ENCODE data around the gene WDFY3. TPM values are rescaled to one million over a fixed set of nuclear protein-coding genes. Genes with fewer than 3 reads are reported as not detected.

Gene WDFY3
- total RNA-seq, 3 donors from 2014 or later = 119 to 156 (median 125) TPM

DNA sequence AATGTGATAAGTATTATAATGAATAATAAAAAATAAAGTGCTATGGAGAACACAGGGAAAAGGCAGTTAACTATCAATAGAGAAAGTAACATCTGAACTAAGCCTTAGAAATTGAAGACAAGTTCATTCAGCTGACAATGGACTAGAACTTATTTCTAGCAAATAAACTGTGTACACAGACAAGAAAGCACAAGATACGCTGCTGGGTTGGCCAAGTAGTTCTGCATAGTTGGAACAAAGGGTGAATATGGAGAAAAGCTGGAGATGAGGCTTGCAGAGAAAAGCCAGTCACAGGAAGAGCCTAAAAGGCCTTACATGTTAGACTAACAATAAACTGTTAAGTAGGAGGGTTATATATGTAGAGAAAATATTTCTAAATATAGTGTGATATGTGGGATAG, 71.2 kb downstream of the WDFY3 start:
- TF ChIP-seq POLR2A (IDR thresholded peaks at IDR 0.05) = no peak
- TF ChIP-seq POLR2AphosphoS5 (IDR thresholded peaks at IDR 0.05) = no peak
- TF ChIP-seq CTCF (IDR thresholded peaks at IDR 0.05) = no peak
- intact Hi-C loops (cut with DNase I; ENCODE audit: low total_unique reads) = no loop called here
- Histone ChIP-seq H3K27ac (no peak overlapping the region), H3K36me3 (no peaks in the 10 kb centered on the region), H3K27me3 (no peaks in the 10 kb centered on the region), H3K4me3 (no peak overlapping the region), H3K9me3 (no peaks in the 10 kb centered on the region), H3K4me1 (no peaks in the 10 kb centered on the region)
- no peak for DNase-seq (ENCODE audit: low spot score in 2 of 2)

DNA sequence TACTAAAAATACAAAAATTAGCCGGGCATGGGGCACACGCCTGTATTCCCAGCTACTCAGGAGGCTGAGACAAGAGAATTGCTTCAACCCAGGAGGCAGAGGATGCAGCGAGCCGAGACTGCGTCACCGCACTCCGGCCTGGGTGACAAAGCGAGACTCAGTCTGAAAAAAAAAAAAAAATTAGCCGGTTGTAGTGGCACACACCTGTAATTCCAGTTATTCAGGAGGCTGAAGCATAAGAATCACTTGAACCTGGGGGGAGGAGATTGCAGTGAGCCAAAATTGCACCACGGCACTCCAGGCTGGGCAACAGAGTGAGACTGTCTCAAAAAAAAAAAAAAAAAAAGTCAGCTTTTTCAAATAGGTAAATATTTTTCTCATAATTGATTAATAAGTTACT, 71.9 kb downstream of the WDFY3 start:
- no peak for TF ChIP-seq CTCF (IDR thresholded peaks at IDR 0.05)
- TF ChIP-seq POLR2A (IDR thresholded peaks at IDR 0.05) = no peak
- TF ChIP-seq POLR2AphosphoS5 (IDR thresholded peaks at IDR 0.05) = no peak
- Histone ChIP-seq H3K9me3 (no peaks in the 10 kb centered on the region), H3K4me3 (no peak overlapping the region), H3K27me3 (no peaks in the 10 kb centered on the region), H3K36me3 (no peaks in the 10 kb centered on the region), H3K4me1 (no peaks in the 10 kb centered on the region), H3K27ac (no peak overlapping the region)
- DNase-seq (ENCODE audit: low spot score in 2 of 2) = no peak
- intact Hi-C loops (cut with DNase I; ENCODE audit: low total_unique reads) = no loop called here

DNA sequence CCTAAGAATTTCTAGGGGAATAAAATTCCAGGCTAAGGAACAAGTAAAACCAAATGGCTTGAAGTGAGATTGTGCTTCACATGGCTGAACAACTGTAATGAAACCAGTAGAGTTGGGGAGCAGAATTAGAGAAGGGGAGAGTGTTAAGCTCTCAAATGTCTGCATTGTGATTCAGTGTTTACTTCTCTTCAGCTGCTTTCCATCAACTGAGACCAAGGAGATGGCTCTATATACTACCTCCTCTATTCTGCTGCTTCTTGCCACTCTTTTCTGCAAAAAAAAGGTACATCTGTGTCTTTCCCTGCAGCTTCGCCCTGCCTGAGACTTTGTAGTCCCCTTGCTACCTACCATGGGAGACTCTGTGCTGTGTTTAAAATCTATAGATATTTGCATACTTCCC, 73.5 kb downstream of the WDFY3 start:
- no peaks in the 10 kb centered on the region for H3K9me3 ChIP-seq
- no peak overlapping the region for H3K4me3 ChIP-seq
- no peaks in the 10 kb centered on the region for H3K36me3 ChIP-seq
- TF ChIP-seq POLR2A (IDR thresholded peaks at IDR 0.05) (no peak), CTCF (IDR thresholded peaks at IDR 0.05) (no peak), POLR2AphosphoS5 (IDR thresholded peaks at IDR 0.05) (no peak)
- DNase-seq (ENCODE audit: low spot score in 2 of 2) = no peak
- no peak overlapping the region for H3K27ac ChIP-seq
- intact Hi-C loops (cut with DNase I; ENCODE audit: low total_unique reads) = no loop called here
- H3K27me3 ChIP-seq = no peaks in the 10 kb centered on the region
- no peaks in the 10 kb centered on the region for H3K4me1 ChIP-seq

DNA sequence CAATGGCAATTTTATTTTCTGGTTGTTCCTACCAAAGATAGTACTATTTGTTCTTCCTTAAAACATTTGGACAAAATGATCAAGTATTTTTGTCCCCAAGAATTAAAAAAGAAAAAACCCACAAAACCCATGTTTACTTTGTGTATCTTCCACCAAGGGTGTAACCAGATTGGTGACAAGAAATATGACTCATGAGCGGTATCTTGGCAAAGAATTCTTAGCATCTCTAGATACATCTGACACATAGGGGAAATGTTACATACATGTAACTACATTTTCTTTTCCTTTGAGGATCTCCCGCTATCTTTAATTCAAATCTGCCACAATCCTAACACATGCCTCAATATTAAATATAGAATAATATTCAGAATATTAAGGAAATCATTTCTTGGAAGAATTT, 78.7 kb downstream of the WDFY3 start:
- Histone ChIP-seq H3K4me3 (no peak overlapping the region), H3K27ac (no peak overlapping the region), H3K36me3 (no peaks in the 10 kb centered on the region), H3K4me1 (no peaks in the 10 kb centered on the region), H3K9me3 (no peaks in the 10 kb centered on the region), H3K27me3 (no peaks in the 10 kb centered on the region)
- DNase-seq (ENCODE audit: low spot score in 2 of 2) = no peak
- intact Hi-C loops (cut with DNase I; ENCODE audit: low total_unique reads) = no loop called here
- TF ChIP-seq POLR2AphosphoS5 (IDR thresholded peaks at IDR 0.05) = no peak
- no peak for TF ChIP-seq POLR2A (IDR thresholded peaks at IDR 0.05)
- TF ChIP-seq CTCF (IDR thresholded peaks at IDR 0.05) = no peak

GRCh38 chr4:84879651-84880200, 86.8 kb downstream of the WDFY3 start:
- Histone ChIP-seq H3K4me3 (no peak overlapping the region), H3K9me3 (no peaks in the 10 kb centered on the region), H3K36me3 (no peaks in the 10 kb centered on the region), H3K27me3 (no peaks in the 10 kb centered on the region), H3K4me1 (no peaks in the 10 kb centered on the region), H3K27ac (no peak overlapping the region)
- DNase-seq (ENCODE audit: low spot score in 2 of 2) = no peak
- intact Hi-C loops (cut with DNase I; ENCODE audit: low total_unique reads) = no loop called here
- TF ChIP-seq CTCF (IDR thresholded peaks at IDR 0.05) (no peak), POLR2AphosphoS5 (IDR thresholded peaks at IDR 0.05) (no peak), POLR2A (IDR thresholded peaks at IDR 0.05) (no peak)
